ENCODE data around the gene SKOR1.
A peak's percentile ranks its signal among the peaks of the same experiment; 100 is the strongest.

Gene SKOR1

DNA sequence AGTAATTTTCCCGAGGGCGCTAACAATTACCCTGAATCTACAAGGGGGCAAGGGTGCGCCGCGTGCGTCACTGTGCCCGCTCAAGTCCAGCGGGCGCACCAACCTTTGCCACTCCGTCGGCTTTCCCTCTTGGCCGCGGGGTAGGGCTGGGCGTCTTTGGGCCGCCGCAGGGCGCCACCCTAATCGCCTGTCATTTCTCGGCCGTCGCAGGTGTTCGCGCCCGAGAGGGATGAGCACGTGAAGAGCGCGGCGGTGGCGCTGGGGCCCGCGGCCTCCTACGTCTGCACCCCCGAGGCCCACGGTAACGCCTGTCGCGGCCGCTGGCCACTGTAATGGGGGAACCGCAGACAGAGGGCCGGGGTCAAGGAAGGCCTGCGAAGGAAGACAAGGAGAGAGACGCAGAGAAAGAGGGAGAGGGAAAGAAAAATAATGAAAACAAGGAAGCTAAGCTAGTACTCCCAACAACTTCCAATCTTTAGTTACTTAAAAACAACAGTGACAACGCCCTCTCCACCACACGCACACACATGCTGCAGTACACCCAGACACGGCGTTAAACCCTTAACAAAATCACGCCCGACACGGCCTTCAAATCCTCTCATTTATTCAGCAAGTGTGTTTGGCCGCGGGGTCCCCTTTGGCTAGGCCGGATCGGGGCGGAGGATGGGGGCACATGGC is 3.8 kb downstream of the SKOR1 start:
- Histone ChIP-seq H3K27ac (ENCODE audit: low read length) (no peak overlapping the region), H3K9me3 (ENCODE audit: insufficient read depth, low read depth, low read length) (no peaks in the 10 kb centered on the region; the same call in 1 of the 2 replicates), H3K36me3 (ENCODE audit: insufficient read depth, low read depth, low read length) (no peaks in the 10 kb centered on the region), H3K27me3 (ENCODE audit: insufficient read depth, low read length) (peaks cover 100% of the 10 kb centered on the region), H3K4me3 (ENCODE audit: low read length) (peak overlapping the region; percentile 40; the same call in 1 of the 2 replicates), H3K9ac (ENCODE audit: low read depth, low read length) (no peak overlapping the region), H3K4me1 (ENCODE audit: insufficient read depth, low read length) (peaks cover 14% of the 10 kb centered on the region; the same call in 1 of the 2 replicates)

DNA sequence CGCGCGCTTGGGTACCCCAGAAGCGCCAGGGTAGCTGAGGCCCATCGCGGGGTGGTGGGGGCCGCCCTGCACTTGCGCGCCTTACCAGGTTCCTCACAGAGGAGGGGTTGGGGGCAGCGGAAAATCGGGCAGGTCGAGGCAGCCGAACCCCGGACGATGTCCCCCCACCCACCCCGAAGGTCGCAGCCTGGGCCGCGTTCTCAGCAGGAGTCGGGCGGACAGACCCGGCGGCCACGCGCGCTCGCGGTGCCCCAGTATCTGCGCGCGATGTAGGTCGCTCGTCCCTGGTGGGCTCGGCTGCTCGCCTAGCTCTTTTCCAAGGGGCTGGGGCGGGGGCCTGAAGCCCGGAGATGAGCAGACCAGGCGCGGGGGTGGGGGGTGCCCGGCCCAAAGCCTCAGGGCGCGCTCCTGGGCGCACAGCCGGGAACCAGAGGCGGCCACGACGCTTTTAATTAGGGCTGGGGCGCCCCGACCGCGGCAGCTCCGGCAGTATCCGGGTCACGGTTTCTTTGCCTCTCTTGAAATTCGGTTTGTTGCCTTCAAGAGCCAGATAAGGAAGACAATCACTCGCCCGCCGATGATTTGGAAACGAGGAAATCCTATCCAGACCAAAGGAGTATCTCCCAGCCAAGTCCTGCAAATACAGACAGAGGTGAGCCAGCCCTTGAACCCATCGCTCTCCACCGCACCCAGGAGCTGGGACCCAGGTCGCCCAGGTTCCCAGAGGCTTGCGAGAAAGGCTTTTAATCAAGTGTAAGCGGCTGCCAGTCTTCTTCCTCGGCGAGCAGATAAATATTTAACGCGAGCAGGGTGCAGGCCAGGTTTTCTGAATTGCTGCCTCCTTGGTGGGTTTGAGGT is 4.6 kb downstream of the SKOR1 start:
- no peak overlapping the region for H3K27ac ChIP-seq (ENCODE audit: low read length)
- peaks cover 13% of the 10 kb centered on the region; the same call in 1 of the 2 replicates for H3K4me1 ChIP-seq (ENCODE audit: insufficient read depth, low read length)

DNA sequence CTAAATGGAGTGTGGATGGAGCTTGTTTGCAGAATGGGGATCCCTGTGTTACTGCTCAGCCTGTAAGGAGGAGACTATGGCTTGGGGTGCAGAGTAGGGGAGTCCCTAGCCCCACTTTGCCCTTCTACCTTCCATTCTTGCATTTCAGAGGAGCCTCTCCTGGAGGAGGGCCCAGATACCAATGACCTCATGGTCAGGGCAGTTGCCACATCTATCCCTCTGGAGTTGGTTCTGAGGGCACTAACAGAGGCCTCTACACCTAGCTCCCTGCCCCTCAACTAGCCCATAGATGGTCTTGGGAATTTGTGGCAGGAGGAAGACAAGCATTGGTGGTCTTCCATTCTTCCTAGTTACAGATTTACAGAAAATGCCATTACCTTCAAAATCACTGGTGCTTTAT is 6.1 kb downstream of the SKOR1 start:
- H3K27me3 ChIP-seq (ENCODE audit: insufficient read depth, low read length): peaks cover 100% of the 10 kb centered on the region
- H3K4me1 ChIP-seq (ENCODE audit: insufficient read depth, low read length): peaks cover 11% of the 10 kb centered on the region; the same call in 1 of the 2 replicates
- H3K27ac ChIP-seq (ENCODE audit: low read length): no peak overlapping the region
- no peak overlapping the region for H3K9ac ChIP-seq (ENCODE audit: low read depth, low read length)
- H3K36me3 ChIP-seq (ENCODE audit: insufficient read depth, low read depth, low read length): no peaks in the 10 kb centered on the region
- H3K4me3 ChIP-seq (ENCODE audit: low read length): no peak overlapping the region
- H3K9me3 ChIP-seq (ENCODE audit: insufficient read depth, low read depth, low read length): no peaks in the 10 kb centered on the region; the same call in 1 of the 2 replicates

More for the DNA sequence above, 4.6 kb downstream of the SKOR1 start:
- H3K36me3 ChIP-seq (ENCODE audit: insufficient read depth, low read depth, low read length): no peaks in the 10 kb centered on the region
- peaks cover 100% of the 10 kb centered on the region for H3K27me3 ChIP-seq (ENCODE audit: insufficient read depth, low read length)
- H3K9me3 ChIP-seq (ENCODE audit: insufficient read depth, low read depth, low read length): no peaks in the 10 kb centered on the region; the same call in 1 of the 2 replicates
- H3K9ac ChIP-seq (ENCODE audit: low read depth, low read length): no peak overlapping the region
- no peak overlapping the region for H3K4me3 ChIP-seq (ENCODE audit: low read length)

DNA sequence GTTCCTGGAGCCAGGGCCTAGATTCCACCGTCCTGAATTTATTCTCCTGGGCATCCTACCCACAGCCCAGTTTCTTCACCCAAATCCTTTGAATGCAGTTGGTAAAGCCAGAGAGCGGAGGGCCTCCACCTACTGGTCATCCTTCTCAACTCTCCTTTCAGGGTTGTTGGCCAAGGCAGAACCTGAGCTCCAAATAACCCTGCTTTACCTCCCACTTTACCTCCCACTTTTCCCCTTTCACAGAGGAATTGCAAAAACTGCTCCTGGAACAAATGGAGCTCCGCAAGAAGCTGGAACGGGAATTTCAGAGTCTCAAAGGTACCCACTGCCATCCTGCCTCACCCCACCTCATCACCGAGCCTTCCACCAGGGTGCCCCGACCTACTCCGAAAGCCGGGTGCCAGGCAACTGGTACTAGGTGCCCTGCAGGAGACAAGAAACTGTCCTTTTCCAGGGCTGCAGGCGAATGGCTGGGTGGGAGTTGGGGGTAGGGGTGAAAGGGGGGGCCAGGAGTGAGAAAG is 6.8 kb downstream of the SKOR1 start:
- Histone ChIP-seq H3K4me3 (ENCODE audit: low read length) (no peak overlapping the region), H3K27me3 (ENCODE audit: insufficient read depth, low read length) (peaks cover 100% of the 10 kb centered on the region), H3K9ac (ENCODE audit: low read depth, low read length) (no peak overlapping the region), H3K4me1 (ENCODE audit: insufficient read depth, low read length) (peaks cover 15% of the 10 kb centered on the region), H3K27ac (ENCODE audit: low read length) (no peak overlapping the region), H3K36me3 (ENCODE audit: insufficient read depth, low read depth, low read length) (no peaks in the 10 kb centered on the region), H3K9me3 (ENCODE audit: insufficient read depth, low read depth, low read length) (no peaks in the 10 kb centered on the region; the same call in 1 of the 2 replicates)

DNA sequence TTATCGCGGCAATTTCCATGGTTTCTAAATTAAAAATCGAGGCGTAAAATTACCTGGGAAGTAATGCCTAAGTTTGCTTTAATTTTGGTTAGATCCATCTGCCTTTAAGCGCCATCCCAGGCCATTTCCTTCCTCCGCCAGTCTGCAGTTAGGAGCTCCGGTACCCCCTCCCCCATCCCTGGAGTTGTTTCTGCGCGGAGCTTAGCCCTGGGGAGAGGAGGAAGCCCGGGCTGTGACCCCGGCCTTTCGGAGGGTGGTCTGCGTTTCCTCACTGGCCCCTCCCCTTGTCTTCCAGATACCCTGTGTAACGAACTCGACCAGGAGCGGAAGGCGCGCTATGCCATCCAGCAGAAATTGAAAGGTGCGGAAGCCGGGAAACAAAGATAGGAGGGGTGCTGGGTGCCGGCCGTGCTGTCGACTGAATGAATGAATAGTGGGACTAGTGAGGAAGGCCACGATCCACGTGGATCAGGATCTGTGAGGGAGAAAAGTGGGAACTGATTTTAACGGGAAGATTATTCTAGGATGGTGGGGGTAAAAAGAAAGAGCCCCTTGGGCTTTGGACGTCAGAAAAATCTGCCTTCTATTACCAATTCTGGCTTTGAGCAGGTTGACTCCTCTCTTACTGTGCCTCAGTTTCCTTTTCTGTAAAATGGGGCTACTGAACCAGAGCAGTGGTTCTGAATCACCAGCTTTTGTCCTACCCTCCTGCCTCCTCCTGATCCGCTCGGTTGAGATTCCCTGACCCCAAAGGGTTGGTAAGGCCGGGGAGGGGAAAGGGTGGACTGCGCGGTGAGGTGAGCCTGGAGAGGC is 7.8 kb downstream of the SKOR1 start:
- Histone ChIP-seq H3K36me3 (ENCODE audit: insufficient read depth, low read depth, low read length) (no peaks in the 10 kb centered on the region), H3K4me3 (ENCODE audit: low read length) (peak overlapping the region; percentile 55), H3K4me1 (ENCODE audit: insufficient read depth, low read length) (peaks cover 15% of the 10 kb centered on the region), H3K27me3 (ENCODE audit: insufficient read depth, low read length) (peaks cover 100% of the 10 kb centered on the region), H3K27ac (ENCODE audit: low read length) (no peak overlapping the region), H3K9me3 (ENCODE audit: insufficient read depth, low read depth, low read length) (no peaks in the 10 kb centered on the region; the same call in 1 of the 2 replicates), H3K9ac (ENCODE audit: low read depth, low read length) (no peak overlapping the region)

DNA sequence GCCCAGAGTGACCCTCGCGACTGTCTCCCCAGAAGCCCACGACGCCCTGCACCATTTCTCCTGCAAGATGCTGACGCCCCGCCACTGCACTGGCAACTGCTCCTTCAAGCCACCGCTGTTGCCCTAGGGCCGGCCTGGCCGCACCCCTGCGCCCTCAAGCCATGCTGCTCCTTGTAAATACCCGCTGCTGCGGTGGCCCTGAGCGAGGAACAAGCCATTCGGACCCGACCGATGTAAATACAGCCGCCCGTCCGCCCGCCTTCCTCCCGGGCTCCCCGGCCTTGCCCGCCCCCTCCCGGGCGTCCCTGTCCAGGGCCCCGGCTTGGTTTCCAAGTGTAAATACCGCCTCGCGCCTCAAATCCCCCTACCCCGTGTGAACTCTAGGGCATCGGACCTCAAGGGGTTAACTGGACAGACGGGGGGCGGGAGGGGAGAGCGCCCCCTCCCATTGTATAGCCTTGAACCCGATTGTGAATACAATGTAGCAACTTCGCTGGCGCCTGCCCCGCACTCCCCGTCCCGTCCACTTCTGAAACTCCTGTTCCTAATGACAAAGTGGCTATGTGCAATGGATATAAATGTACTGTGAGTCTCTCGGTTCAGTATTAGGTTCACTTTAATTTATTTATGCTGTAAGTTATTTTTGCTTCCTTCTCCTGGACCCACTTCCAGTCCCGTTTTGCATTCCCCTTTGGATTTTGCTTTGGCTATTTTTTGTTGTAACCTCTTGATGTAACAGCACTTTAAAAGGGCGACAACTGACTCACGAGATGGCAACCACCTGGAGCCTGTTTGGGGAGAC is 8.6 kb downstream of the SKOR1 start:
- Histone ChIP-seq H3K9ac (ENCODE audit: low read depth, low read length) (no peak overlapping the region), H3K36me3 (ENCODE audit: insufficient read depth, low read depth, low read length) (no peaks in the 10 kb centered on the region), H3K27ac (ENCODE audit: low read length) (no peak overlapping the region), H3K9me3 (ENCODE audit: insufficient read depth, low read depth, low read length) (no peaks in the 10 kb centered on the region; the same call in 1 of the 2 replicates), H3K4me3 (ENCODE audit: low read length) (peak overlapping the region; percentile 55), H3K27me3 (ENCODE audit: insufficient read depth, low read length) (peaks cover 100% of the 10 kb centered on the region), H3K4me1 (ENCODE audit: insufficient read depth, low read length) (peaks cover 15% of the 10 kb centered on the region)

DNA sequence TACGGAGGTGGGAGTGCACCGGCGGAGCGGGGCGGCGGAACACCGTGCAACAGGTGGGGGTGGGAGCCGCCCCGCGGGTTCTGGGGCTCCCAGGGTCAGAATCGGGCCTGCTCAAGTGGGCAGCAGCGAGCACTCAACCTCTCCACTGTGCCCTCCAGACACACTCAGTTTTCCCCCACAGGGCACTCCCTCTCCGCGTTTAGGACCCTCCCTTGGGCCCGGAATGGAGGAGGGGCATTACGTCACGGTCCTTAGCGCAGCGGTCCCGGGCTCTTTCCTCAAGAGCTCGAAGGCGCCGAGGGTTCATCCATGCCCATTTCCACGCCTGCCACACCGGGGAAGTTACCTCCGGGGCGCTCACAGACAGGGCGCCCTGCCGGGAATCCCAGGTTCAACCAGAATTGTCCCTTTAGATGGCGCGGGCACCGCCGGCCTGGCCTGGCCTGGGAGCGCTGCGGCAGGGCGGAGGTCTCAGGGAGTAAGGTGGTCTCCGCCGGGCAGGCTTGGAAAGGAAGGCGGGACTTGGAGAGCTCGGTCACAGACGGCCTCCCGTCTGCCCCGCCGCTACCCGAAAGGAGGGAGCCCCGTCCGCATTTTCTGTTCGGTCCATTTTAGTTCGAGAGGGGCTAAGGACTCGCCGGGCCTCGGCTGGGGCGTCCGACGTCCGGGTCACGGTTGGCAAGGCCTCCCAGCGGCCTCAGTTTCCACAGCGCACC is 9.4 kb downstream of the SKOR1 start:
- H3K27me3 ChIP-seq (ENCODE audit: insufficient read depth, low read length): peaks cover 100% of the 10 kb centered on the region
- no peak overlapping the region for H3K9ac ChIP-seq (ENCODE audit: low read depth, low read length)

DNA sequence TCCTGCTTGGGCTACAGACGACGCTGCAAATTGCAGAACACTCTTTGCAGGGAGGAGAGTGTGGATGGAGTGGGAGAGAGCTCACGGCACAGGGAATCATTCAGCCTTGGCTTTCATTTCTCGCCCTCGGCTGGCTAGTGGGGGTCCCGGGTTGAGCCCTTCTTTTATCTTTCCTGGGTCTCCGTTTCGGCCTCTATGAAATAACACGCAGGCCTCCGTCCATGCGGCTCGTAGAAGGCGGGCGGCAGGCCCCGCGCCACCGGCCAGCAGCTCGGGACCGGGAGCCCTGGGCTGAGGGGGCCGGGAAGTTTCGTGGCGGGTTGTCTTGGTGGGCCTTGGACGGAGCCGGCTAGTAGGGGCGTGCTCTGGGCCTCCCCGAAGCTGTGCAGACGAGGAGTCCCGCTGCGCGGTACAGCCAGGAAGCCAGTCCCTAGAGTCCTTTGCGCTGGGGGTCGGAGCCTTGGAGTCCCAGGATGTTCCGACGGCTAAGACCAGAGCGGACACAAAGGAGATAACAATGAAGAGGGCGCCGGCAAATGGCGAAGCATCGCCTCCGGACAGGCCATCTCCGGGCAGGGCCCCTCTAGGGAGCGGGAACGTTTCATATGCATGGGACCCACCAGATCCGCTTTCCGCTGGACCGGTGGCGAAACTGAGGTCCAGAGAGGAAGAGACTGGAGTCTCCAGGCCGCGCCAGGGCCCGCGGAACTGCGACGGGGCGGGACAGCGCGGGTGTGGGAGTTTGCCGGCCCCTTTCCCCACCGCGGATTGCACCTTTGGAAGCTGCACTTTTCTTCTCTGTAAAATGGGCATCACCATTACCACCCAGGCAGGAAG is 10.2 kb downstream of the SKOR1 start:
- Histone ChIP-seq H3K9me3 (ENCODE audit: insufficient read depth, low read depth, low read length) (no peaks in the 10 kb centered on the region; the same call in 1 of the 2 replicates), H3K27me3 (ENCODE audit: insufficient read depth, low read length) (peaks cover 93% of the 10 kb centered on the region), H3K36me3 (ENCODE audit: insufficient read depth, low read depth, low read length) (no peaks in the 10 kb centered on the region), H3K27ac (ENCODE audit: low read length) (no peak overlapping the region), H3K4me1 (ENCODE audit: insufficient read depth, low read length) (peaks cover 18% of the 10 kb centered on the region), H3K9ac (ENCODE audit: low read depth, low read length) (no peak overlapping the region), H3K4me3 (ENCODE audit: low read length) (peak overlapping the region; percentile 55)

More for the DNA sequence above, 9.4 kb downstream of the SKOR1 start:
- Histone ChIP-seq H3K4me1 (ENCODE audit: insufficient read depth, low read length) (peaks cover 18% of the 10 kb centered on the region), H3K27ac (ENCODE audit: low read length) (no peak overlapping the region), H3K9me3 (ENCODE audit: insufficient read depth, low read depth, low read length) (no peaks in the 10 kb centered on the region; the same call in 1 of the 2 replicates), H3K36me3 (ENCODE audit: insufficient read depth, low read depth, low read length) (no peaks in the 10 kb centered on the region), H3K4me3 (ENCODE audit: low read length) (peak overlapping the region; percentile 55)

DNA sequence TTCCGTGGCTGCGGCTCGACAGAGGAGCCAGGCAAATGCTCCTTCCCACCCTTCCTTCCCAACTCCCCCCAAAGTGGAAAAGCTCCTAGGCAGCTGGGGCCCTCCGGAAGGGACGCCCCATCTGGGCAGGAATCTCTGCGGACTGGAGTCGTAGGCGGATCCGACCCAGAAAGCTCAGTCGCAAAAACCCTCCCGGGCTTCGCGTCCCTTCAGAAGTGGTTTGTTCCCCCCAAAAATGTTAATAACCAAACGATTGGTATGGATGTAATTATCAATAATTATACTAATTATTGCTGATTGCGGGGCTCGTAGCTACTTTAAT is 10.8 kb downstream of the SKOR1 start:
- peak overlapping the region; percentile 55 for H3K4me3 ChIP-seq (ENCODE audit: low read length)
- H3K27me3 ChIP-seq (ENCODE audit: insufficient read depth, low read length): peaks cover 92% of the 10 kb centered on the region
- no peak overlapping the region for H3K9ac ChIP-seq (ENCODE audit: low read depth, low read length)
- H3K36me3 ChIP-seq (ENCODE audit: insufficient read depth, low read depth, low read length): no peaks in the 10 kb centered on the region
- peaks cover 20% of the 10 kb centered on the region for H3K4me1 ChIP-seq (ENCODE audit: insufficient read depth, low read length)
- no peak overlapping the region for H3K27ac ChIP-seq (ENCODE audit: low read length)
- H3K9me3 ChIP-seq (ENCODE audit: insufficient read depth, low read depth, low read length): no peaks in the 10 kb centered on the region; the same call in 1 of the 2 replicates

All from iPS-20b (cell line).